ENCODE results near the gene LRRC45.

LRRC45 gene

GRCh38 chr17:82008258-82008940 lies 14.7 kb upstream of the LRRC45 start:
- DNase-seq: no peak

GRCh38 chr17:82008941-82009405 lies 14.1 kb upstream of the LRRC45 start:
- no peak for DNase-seq

- no peak for DNase-seq
These were observed 13.7 kb upstream of the LRRC45 start for GRCh38 chr17:82009413-82009812.

- no peak for DNase-seq
These were observed 12.3 kb upstream of the LRRC45 start for GRCh38 chr17:82010575-82011525.

GRCh38 chr17:82011617-82012187 lies 11.4 kb upstream of the LRRC45 start:
- DNase-seq: no peak

GRCh38 chr17:82012261-82012639 lies 10.9 kb upstream of the LRRC45 start:
- no peak for DNase-seq

GRCh38 chr17:82012640-82013295 lies 10.3 kb upstream of the LRRC45 start:
- no peak for DNase-seq

- no peak for DNase-seq
These were observed 9.8 kb upstream of the LRRC45 start for GRCh38 chr17:82013341-82013740.

- no peak for DNase-seq
These were observed 9.3 kb upstream of the LRRC45 start for GRCh38 chr17:82013772-82014321.

GRCh38 chr17:82014432-82014831 lies 8.7 kb upstream of the LRRC45 start:
- DNase-seq: no peak

GRCh38 chr17:82014971-82015310 lies 8.2 kb upstream of the LRRC45 start:
- no peak for DNase-seq

GRCh38 chr17:82015311-82015971 lies 7.7 kb upstream of the LRRC45 start:
- no peak for DNase-seq

- DNase-seq: no peak
These were observed 6.8 kb upstream of the LRRC45 start for GRCh38 chr17:82016061-82016874.

- no peak for DNase-seq
These were observed 6.1 kb upstream of the LRRC45 start for GRCh38 chr17:82016875-82017459.

GRCh38 chr17:82017612-82018151 lies 5.4 kb upstream of the LRRC45 start:
- no peak for DNase-seq

GRCh38 chr17:82018152-82018988 lies 4.7 kb upstream of the LRRC45 start:
- DNase-seq: no peak

GRCh38 chr17:82018989-82019689 lies 4.0 kb upstream of the LRRC45 start:
- DNase-seq: no peak

- peak; percentile 38 for DNase-seq
These were observed 3.2 kb upstream of the LRRC45 start for GRCh38 chr17:82019690-82020571.
